Smooth muscle cell of the coronary artery (primary cell): ENCODE data around the gene ANKRD13A. TPM values are rescaled to one million over a fixed set of nuclear protein-coding genes. Genes with fewer than 3 reads are reported as not detected.

Source experiments
- total RNA-seq: library from RNA; depleted of rRNA; stranded (reverse); fragments of >200 nt; gene quantifications from 2 replicates; pipeline ENCODE4 v1.2.3, GENCODE V29; 2014; ENCODE audit warnings: low replicate concordance

The ANKRD13A gene
- 41.9 and 46.8 TPM in 2 replicates for total RNA-seq

DNA sequence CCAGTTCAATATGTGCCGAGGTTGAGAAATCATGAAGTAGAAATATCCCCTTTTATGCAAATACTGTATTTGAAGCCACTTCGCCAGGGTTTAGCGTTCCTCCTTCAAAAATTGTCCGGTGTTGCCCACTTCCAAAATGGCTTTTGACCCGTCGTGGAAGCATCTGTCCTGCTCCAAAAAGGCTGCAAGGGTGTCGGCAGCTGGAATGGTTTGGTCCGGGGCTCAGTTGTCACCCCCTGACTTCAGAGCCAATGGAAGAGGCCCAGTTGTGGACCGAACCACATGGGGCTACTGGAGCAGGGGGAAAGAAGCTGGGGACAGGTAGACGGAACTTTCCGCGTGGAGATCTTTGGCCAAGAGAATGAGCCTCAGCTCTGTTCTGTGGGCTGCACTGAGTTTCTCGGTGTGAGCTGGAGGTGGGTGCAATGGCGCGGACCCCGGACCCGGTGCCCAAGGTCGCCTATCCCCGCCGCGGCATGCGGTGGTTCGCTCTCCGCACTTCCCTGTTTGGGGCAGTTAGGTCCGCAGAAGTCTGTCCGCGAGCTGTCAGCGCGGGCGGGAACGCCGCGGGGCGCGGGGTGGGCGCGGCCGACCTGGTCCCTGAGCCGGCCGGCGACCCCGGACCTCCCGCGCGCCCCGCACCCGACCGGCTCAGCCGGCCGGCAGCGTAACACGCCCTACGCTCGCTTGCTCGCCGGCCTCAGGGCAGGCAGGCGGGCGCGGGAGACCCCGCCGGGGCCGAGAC is at the start of gene ANKRD13A:
Gene ANKRD13A, plus strand, starts transcription at position 527 of the 745 bp plus-strand sequence. CDS start 259 bp downstream, outside the sequence.

DNA sequence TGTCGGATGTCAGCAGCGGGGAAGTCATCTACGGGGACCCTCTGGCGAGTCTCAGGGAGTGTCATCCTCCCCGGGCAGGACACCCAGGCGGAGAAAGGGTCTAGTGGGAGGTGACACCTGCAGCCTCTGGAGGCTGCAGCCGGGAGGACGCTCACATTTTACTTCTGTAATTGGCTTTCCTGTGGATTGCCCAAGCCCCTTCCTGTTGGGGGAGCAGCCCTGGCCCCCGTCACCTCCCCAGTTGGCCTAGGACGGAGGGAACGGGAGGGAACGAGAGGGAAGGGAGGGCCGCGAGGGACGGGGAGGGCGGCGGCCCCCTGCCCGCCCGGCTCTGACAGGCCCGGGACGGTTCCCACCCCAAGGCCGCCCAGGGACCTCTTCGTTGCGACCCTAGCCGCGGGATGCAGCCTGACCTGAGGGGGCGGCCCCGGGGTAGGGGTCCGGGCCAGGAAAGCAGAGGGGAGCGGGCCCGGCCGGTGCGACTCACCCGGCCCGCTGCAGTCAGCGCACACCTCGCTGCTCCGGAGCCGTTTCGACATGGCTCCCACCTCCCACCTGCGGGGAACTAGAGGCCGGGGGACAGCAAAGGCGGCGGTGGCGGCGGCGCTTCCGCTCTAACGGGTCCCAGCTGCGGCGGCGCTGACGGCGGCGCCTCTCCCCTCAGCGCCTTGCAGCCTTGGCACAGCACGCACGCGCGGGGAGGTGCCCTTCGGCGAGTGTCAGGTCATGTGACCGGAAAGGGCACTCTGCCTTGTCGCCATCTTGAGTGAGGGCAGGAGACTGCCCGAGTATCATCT is 3.3 kb upstream of the ANKRD13A start, which contains the start of gene GIT2:
Gene GIT2, minus strand, starts transcription at position 683 of the 797 bp plus-strand sequence. Its CDS starts 144 bp downstream, at position 539.

DNA sequence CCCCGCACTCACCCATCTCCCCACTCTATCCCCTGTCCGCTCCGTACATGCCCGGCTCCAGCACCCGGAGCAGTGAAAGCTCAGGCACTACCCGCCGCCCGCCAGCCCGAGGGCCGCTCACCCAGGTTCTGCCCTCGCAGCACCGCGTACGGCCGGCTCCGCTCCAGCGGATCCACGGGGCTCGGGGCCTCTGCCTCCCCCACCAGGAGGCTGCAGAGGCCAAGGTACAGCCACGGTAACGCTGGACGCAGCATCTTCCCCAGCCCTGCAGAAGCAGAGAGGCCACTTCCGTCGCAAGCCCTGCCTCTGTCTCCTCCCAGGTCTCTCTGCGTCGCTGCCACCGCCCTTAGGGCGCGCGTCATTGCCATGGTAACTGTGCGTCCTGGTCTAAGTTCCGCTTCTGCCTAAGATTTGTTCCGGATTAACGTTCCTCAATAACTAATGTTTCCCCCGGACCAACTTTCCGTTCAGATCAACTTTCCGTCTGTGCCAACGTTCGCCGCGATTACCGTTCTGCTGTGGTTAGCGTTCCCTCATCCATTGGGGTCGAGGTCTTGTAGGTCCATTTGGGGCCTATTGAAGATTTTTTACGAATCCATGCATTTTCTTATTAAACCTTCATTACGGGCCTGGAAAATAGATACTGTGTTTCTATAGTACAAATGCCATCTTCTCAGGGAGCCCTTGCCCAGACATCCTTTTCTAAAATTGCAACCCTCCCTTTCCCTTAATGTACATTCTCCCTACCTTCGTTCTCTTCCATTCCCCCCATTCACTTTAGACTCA is 49.2 kb downstream of the ANKRD13A start, which contains the start of gene C12orf76:
Gene C12orf76, minus strand, starts transcription at position 281 of the 786 bp plus-strand sequence. Its CDS starts 27 bp downstream, at position 254.

Other genes with a start within 250 kb of the ANKRD13A start
- 1.4 and 1.6 TPM in 2 replicates for gene TRPV4, start 166.0 kb upstream of the ANKRD13A start, total RNA-seq
- gene GLTP, start 118.9 kb upstream of the ANKRD13A start, total RNA-seq: 58.4 and 70.8 TPM in 2 replicates
- 5.6 and 16.6 TPM in 2 replicates for gene TCHP, start 99.2 kb upstream of the ANKRD13A start, total RNA-seq
- 28.2 and 37.3 TPM in 2 replicates for gene GIT2, start 3.1 kb upstream of the ANKRD13A start, total RNA-seq
- gene C12orf76, start 49.1 kb downstream of the ANKRD13A start, total RNA-seq: 10.8 and 17.0 TPM in 2 replicates
- gene IFT81, start 124.9 kb downstream of the ANKRD13A start, total RNA-seq: 9.4 and 11.2 TPM in 2 replicates